22Rv1 (cell line): ENCODE measurements around the gene IL33.

Source experiments
- ZFX ChIP-seq: fragments of 450-650 bp; IDR thresholded peaks from 2 replicates; pipeline ENCODE4 v1.6.1; 2017; ENCODE audit warnings: antibody characterized with exemption, borderline replicate concordance
- TF ChIP-seq, protein P1 (sequence below): fragments of 450-650 bp; IDR thresholded peaks from 2 replicates; pipeline ENCODE4 v1.5.1; 2017; ENCODE audit warnings: mild to moderate bottlenecking

DNA sequence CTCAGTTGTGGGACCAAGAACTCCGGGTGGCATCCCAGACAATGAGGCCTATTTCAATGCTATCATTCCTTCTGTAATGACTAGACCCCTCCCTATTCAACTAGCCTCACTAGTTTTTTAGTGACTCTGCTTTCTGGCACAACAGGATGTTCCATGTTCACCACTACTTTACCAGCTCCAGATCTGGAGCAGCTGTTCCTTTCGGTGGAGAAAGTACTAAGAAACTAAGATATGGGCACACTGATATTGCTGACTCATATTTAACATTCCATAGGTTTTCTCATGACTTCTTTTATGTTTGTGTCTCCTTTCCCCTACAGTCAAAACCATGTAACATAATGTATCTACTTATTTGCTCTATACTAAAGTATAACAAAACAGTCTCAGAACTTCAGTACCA is 24.1 kb downstream of the IL33 start:
- TF ChIP-seq, protein P1, sequence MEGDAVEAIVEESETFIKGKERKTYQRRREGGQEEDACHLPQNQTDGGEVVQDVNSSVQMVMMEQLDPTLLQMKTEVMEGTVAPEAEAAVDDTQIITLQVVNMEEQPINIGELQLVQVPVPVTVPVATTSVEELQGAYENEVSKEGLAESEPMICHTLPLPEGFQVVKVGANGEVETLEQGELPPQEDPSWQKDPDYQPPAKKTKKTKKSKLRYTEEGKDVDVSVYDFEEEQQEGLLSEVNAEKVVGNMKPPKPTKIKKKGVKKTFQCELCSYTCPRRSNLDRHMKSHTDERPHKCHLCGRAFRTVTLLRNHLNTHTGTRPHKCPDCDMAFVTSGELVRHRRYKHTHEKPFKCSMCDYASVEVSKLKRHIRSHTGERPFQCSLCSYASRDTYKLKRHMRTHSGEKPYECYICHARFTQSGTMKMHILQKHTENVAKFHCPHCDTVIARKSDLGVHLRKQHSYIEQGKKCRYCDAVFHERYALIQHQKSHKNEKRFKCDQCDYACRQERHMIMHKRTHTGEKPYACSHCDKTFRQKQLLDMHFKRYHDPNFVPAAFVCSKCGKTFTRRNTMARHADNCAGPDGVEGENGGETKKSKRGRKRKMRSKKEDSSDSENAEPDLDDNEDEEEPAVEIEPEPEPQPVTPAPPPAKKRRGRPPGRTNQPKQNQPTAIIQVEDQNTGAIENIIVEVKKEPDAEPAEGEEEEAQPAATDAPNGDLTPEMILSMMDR = no peak
- TF ChIP-seq ZFX = no peak
